AG04449 (cell line): ENCODE data around the gene DIP2A.
A peak's percentile ranks its signal among the peaks of the same experiment; 100 is the strongest.

Experiments
- CTCF ChIA-PET: fragments of 350-600 bp; formaldehyde crosslinking; extraction: SDS; loops from one replicate; lab custom pipeline; 2021; ENCODE audit warnings: antibody characterized with exemption; lab: Yijun Ruan, JAX
- POLR2A ChIA-PET: fragments of 400-600, 350-600 bp; formaldehyde crosslinking; extraction: SDS; loops from one replicate; lab custom pipeline; 2020; ENCODE audit warnings: antibody characterized with exemption, inconsistent platforms; lab: Yijun Ruan, JAX
- DNase-seq: peaks from one replicate; pipeline ENCODE4 v3.0.0-alpha.2; 2010; ENCODE audit warnings: low read depth, low spot score
- H3K4me3 ChIP-seq: 2 replicates; pipeline ENCODE4 v1.5.1; 2011; ENCODE audit warnings: low read depth, mild to moderate bottlenecking, control low read depth, low read length
- TF ChIP-seq, protein P1 (sequence below): IDR thresholded peaks from one replicate; pipeline ENCODE4 v1.5.1; 2011; ENCODE audit warnings: mild to moderate bottlenecking, moderate library complexity, low read length, control low read depth, inconsistent platforms; ENCODE audit not compliant: insufficient read depth; ENCODE audit errors: missing control alignments

DIP2A gene

DNA sequence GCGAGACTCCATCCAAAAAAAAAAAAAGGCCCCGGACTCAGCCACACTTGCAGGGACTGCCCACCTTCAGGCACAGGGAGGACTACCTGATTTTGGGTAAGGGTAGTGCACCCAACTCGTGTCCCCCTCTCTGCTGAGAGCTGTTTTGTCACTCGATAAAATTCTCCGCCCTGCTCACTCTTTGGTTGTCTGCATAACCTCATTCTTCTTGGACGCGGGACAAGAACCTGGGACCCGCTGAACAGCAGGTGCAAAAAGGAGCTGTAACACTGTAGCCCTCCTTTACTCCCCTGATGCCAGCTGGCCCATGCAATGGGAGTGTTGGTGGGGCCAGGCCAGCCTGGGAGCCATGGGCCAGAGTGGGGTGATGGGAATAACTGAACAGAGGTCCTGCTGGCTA lies 135.6 kb downstream of the DIP2A start:
- POLR2A ChIA-PET, result no interaction called here
- CTCF ChIA-PET, result interaction anchor here (1.0 to 1.5 kb wide), 2 partner anchors 12 to 15 kb away, joined by 3 to 4 read pairs; no protein-coding TSS in a partner anchor
- TF ChIP-seq, protein P1, sequence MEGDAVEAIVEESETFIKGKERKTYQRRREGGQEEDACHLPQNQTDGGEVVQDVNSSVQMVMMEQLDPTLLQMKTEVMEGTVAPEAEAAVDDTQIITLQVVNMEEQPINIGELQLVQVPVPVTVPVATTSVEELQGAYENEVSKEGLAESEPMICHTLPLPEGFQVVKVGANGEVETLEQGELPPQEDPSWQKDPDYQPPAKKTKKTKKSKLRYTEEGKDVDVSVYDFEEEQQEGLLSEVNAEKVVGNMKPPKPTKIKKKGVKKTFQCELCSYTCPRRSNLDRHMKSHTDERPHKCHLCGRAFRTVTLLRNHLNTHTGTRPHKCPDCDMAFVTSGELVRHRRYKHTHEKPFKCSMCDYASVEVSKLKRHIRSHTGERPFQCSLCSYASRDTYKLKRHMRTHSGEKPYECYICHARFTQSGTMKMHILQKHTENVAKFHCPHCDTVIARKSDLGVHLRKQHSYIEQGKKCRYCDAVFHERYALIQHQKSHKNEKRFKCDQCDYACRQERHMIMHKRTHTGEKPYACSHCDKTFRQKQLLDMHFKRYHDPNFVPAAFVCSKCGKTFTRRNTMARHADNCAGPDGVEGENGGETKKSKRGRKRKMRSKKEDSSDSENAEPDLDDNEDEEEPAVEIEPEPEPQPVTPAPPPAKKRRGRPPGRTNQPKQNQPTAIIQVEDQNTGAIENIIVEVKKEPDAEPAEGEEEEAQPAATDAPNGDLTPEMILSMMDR, result no peak
- H3K4me3 ChIP-seq, result no peak overlapping the region
- no peak for DNase-seq

DNA sequence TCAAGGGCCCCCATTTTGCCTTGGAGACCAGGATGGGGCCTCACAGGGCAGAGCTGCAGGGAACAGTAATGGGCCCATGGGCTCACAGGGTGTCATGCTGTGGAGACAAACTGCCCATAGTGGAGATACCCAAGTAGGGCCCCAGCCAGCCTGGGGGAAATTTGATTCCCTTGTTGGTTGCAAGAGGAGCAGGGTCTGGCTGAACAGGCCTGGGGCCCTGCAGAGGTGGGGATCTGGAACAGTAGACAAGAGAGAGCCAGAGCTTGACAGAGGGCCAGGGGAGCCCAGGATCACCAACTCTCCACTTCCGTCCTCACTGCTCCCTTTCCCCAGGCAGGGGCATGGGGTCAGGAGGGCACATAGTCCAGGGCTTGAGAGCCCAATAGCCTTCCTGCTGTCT lies 137.5 kb downstream of the DIP2A start:
- DNase-seq, result no peak
- CTCF ChIA-PET, result no interaction called here
- POLR2A ChIA-PET, result no interaction called here
- no peak overlapping the region for H3K4me3 ChIP-seq
- TF ChIP-seq, protein P1, result no peak

DNA sequence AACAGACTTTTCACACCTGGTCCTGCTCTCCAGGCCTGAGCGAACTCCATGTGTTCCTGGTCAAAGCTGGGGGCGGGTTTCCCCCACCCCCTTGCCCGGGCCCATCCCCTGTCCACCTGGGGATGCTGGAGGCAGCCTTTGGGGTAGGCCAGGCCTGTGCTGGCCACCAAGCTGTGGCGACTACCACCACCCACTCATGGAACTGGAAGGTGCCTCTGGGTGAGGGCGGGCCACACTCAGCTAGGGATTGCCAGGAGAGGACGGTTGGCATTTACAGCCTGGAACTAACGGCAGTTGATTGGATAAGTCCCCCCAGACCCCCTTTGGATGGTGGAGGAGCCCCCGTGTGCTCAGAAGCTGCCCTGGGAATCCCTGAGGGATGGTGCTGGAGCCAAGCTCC lies 138.3 kb downstream of the DIP2A start:
- TF ChIP-seq, protein P1, result no peak
- no peak for DNase-seq
- POLR2A ChIA-PET, result no interaction called here
- CTCF ChIA-PET, result no interaction called here
- no peak overlapping the region for H3K4me3 ChIP-seq

DNA sequence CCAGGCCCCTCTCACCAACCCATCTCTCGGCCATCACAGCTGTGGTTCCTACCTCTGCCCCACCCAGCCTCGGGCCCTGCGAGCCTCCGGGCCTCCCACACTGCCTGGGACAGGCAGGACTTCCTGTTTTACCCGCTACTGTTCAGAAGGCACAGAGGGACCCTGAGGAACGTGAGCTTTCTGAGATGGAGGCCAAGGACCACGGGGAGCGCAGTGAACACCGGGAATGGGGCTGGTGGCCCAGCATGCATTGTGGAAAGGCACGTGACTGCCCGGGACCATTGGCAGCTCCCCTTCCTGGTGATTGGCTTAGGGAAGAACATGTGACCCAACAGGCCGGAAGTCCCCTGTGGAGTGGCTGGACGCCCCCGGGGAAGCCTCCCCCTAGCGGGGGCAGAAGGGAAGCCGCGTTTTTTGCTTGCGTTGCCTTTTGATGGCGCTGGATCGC lies 139.2 kb downstream of the DIP2A start:
- POLR2A ChIA-PET, result no interaction called here
- CTCF ChIA-PET, result no interaction called here
- DNase-seq, result no peak
- H3K4me3 ChIP-seq, result no peak overlapping the region
- TF ChIP-seq, protein P1, result no peak

DNA sequence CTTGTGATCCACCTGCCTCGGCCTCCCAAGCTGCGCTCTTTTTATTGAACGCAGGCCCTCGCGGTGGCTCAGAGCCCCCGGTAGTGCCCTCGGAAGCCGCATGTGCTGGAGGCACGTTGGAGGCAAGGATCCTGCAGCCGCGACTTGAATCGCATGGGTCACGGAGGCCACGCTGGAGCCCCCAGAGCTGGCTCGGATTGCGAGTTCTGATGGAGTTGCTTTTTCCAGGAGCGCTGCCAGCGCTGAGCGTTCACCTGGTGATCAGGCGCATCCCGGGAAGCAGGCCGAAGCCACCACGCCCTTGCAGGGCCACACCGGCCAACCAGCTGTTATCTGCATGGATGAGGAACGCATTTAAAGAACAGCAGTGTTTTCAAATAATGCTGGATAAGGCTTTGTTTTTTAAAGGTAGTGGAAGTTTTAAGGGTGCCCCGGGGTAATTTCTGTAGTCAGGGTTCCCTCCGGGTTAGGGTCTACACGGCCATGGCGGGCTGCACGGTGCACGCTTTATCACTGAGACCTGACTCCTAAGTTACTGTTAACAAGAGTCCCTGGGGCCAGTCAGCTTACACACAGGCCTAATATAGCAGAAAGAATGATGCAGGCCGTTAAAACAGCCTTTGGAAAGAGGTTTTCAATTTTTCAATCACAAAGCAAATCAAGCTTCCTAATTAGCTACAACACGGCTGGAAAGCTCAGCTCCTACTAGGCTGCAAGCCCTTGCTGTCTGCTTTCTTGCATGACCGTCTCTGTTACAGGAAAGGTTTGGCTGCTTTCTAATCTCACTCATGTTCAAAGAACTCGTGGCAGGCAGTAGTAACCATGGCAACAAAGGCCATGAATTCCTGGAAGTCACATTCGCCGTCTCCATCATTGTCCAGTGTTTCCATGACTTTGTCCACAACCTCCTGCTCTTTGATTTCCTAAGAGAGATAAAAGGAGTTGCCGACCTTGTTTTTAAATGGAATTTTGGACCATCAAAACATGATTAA lies 140.2 kb downstream of the DIP2A start:
- no peak overlapping the region for H3K4me3 ChIP-seq
- DNase-seq, result peak; percentile 77
- ChIA-PET POLR2A (no interaction called here), CTCF (no interaction called here)
- TF ChIP-seq, protein P1, result no peak

DNA sequence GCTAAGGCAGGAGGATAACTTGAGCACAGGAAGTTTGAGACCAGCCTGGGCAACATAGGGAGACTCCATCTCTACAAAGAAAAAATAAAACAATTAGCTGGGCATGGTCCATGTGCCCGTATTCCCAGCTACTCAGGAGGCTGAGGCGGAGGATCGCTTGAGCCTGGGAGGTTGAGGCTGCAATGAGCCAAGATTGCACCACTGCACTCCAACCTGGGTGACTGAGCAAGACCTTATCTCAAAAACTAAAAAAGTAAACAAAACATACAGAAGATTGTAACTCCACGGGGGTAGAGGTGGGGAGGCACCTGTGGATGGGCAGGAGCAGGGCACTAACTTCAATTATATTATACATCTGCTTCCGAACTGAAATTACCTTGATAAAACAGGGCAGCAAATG lies 141.6 kb downstream of the DIP2A start:
- no peak for DNase-seq
- TF ChIP-seq, protein P1, result no peak
- CTCF ChIA-PET, result no interaction called here
- POLR2A ChIA-PET, result no interaction called here
- H3K4me3 ChIP-seq, result no peak overlapping the region
